B cell (primary cell): ENCODE measurements around the gene MAP3K2.
"Not testable (repeated sequence)": the region's sequence is repeated elsewhere in the genome, so short reads cannot be mapped to it uniquely, and the experiment has no call there.

Source experiments
- EZH2 ChIP-seq: IDR thresholded peaks from 2 replicates; pipeline ENCODE4 v1.6.1; 2012; ENCODE audit warnings: borderline replicate concordance, low read depth, mild to moderate bottlenecking, moderate library complexity, low read length; ENCODE audit not compliant: insufficient read depth, poor library complexity, severe bottlenecking
- TF ChIP-seq, protein P1 (sequence below): fragments of 200-600 bp; IDR thresholded peaks from one replicate; pipeline ENCODE4 v1.8.0; 2022; ENCODE audit warnings: antibody characterized with exemption, mild to moderate bottlenecking

DNA sequence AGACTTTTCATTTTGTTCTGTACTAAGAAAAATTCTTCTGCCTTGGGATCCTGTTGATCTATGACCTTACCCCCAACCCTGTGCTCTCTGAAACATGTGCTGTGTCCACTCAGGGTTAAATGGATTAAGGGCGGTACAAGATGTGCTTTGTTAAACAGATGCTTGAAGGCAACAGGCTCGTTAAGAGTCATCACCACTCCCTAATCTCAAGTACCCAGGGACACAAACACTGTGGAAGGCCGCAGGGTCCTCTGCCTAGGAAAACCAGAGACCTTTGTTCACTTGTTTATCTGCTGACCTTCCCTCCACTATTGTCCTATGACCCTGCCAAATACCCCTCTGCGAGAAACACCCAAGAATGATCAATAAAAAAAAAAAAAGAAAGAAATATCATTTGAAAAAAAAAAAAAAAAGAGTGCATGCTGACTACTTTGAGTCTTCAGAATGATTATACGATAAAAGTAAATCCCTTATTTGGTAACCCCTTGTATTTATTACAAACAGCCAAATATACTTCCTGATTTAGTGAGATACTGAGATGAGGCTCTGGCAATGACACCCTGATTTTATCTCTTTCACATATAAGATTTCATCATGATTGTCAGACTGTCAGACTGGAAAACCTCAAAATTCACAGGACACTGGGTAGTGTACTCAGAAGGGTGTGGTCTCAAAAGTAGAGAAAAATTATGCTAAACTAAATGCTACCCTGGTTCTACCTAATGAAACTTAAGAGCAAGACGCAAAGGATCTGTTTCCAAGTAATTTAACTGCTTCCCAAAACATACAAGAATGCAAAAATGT, 33.7 kb downstream of the MAP3K2 start:
- TF ChIP-seq, protein P1, sequence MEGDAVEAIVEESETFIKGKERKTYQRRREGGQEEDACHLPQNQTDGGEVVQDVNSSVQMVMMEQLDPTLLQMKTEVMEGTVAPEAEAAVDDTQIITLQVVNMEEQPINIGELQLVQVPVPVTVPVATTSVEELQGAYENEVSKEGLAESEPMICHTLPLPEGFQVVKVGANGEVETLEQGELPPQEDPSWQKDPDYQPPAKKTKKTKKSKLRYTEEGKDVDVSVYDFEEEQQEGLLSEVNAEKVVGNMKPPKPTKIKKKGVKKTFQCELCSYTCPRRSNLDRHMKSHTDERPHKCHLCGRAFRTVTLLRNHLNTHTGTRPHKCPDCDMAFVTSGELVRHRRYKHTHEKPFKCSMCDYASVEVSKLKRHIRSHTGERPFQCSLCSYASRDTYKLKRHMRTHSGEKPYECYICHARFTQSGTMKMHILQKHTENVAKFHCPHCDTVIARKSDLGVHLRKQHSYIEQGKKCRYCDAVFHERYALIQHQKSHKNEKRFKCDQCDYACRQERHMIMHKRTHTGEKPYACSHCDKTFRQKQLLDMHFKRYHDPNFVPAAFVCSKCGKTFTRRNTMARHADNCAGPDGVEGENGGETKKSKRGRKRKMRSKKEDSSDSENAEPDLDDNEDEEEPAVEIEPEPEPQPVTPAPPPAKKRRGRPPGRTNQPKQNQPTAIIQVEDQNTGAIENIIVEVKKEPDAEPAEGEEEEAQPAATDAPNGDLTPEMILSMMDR = not testable (repeated sequence)
- not testable (repeated sequence) for TF ChIP-seq EZH2
